A549 (cell line): ENCODE measurements around the gene DNM3. TPM values are rescaled to one million over a fixed set of nuclear protein-coding genes. Genes with fewer than 3 reads are reported as not detected.

Experiments used
- ATAC-seq, 2 experiments: fragments of 200-7000 bp in 1 of 2; fragments of >200 bp in 1 of 2; cut with Nextera tagmentation in 1 of 2; cut with Tn5 transposase in 1 of 2; 3 replicates each; pipeline versions ENCODE4 v1.8.0 to v1.9.1; 2018 to 2020; ENCODE audit warnings: mild to moderate bottlenecking in 1 of 2, moderate library complexity in 1 of 2
- CTCF ChIA-PET: fragments of 300-600 bp; sonication (Branson Sonifier 250); formaldehyde crosslinking; extraction: SDS; loops from one replicate; lab custom pipeline; 2021; ENCODE audit warnings: antibody characterized with exemption, inconsistent platforms; lab: Yijun Ruan, JAX
- POLR2A ChIA-PET: fragments of 350-600 bp; formaldehyde crosslinking; extraction: SDS; loops from one replicate; lab custom pipeline; 2021; ENCODE audit warnings: antibody characterized with exemption, inconsistent platforms; lab: Yijun Ruan, JAX
- DNase-seq, 2 experiments: peaks; one replicate each; pipeline versions ENCODE4 v3.0.0 to v3.0.0-alpha.2; 2011 to 2016; ENCODE audit warnings: low read depth in 1 of 2, low spot score in 1 of 2
- FAIRE-seq: peaks from 2 replicates; lab custom pipeline; 2011; peaks lifted over from hg19 to GRCh38; lab: Jason Lieb, UNC
- H3K27ac ChIP-seq, 2 experiments: fragments of >200 bp; sonication (Bioruptor Twin); formaldehyde crosslinking; 3 replicates each; pipeline ENCODE4 v1.5.1; 2016 to 2017
- H3K4me1 ChIP-seq: fragments of >200 bp; sonication (Bioruptor Twin); formaldehyde crosslinking; 3 replicates; pipeline ENCODE4 v1.6.1; 2016
- H3K4me2 ChIP-seq: fragments of >200 bp; sonication (Bioruptor Twin); formaldehyde crosslinking; 3 replicates; pipeline ENCODE4 v1.6.1; 2016
- H3K4me3 ChIP-seq: fragments of >200 bp; sonication (Bioruptor Twin); formaldehyde crosslinking; 3 replicates; pipeline ENCODE4 v1.5.1; 2016
- H3K9me3 ChIP-seq: fragments of >200 bp; sonication (Bioruptor Twin); formaldehyde crosslinking; 3 replicates; pipeline ENCODE4 v1.6.1; 2016
- CBX2 ChIP-seq: fragments of 200-600 bp; sonication (generic); IDR thresholded peaks from 2 replicates; pipeline ENCODE4 v1.6.1; 2016; ENCODE audit warnings: low read depth, mild to moderate bottlenecking, borderline replicate concordance
- CHD4 ChIP-seq: fragments of 200-600 bp; sonication (generic); IDR thresholded peaks from 2 replicates; pipeline ENCODE4 v1.6.1; 2016; ENCODE audit warnings: antibody characterized with exemption, mild to moderate bottlenecking, borderline replicate concordance
- EHF ChIP-seq: fragments of 250-450 bp; sonication (Bioruptor Pico); IDR thresholded peaks from 2 replicates; pipeline ENCODE4 v1.5.0; 2020; ENCODE audit warnings: mild to moderate bottlenecking
- EHMT2 ChIP-seq: fragments of 200-600 bp; sonication (generic); IDR thresholded peaks from 2 replicates; pipeline ENCODE4 v1.6.1; 2016; ENCODE audit warnings: antibody characterized with exemption, low read depth, mild to moderate bottlenecking, moderate library complexity
- ELK1 ChIP-seq: fragments of 150-350 bp; IDR thresholded peaks from 2 replicates; pipeline ENCODE4 v1.6.1; 2014; ENCODE audit warnings: low read depth, mild to moderate bottlenecking, low read length
- FOSL2 ChIP-seq, 2 experiments: fragments of 450-650 bp in 1 of 2; fragments of >200 bp in 1 of 2; sonication (Bioruptor Twin) in 1 of 2; formaldehyde crosslinking; IDR thresholded peaks; 2 replicates each; pipeline versions ENCODE4 v1.5.0 to v1.6.1; 2016 to 2020; ENCODE audit warnings: mild to moderate bottlenecking in 1 of 2, moderate library complexity in 1 of 2
- HOXA7 ChIP-seq: fragments of 250-450 bp; sonication (Bioruptor Pico); IDR thresholded peaks from 2 replicates; pipeline ENCODE4 v1.5.0; 2020; ENCODE audit warnings: mild to moderate bottlenecking, moderate library complexity
- KDM5A ChIP-seq: fragments of 200-600 bp; sonication (generic); IDR thresholded peaks from 2 replicates; pipeline ENCODE4 v1.6.1; 2016; ENCODE audit warnings: antibody characterized with exemption, mild to moderate bottlenecking
- NPAS2 ChIP-seq: fragments of 250-450 bp; sonication (Bioruptor Pico); IDR thresholded peaks from 2 replicates; pipeline ENCODE4 v1.8.0; 2022; ENCODE audit warnings: mild to moderate bottlenecking, moderate library complexity, borderline replicate concordance
- PBX3 ChIP-seq: IDR thresholded peaks from 2 replicates; pipeline ENCODE4 v1.6.1; 2012
- RARB ChIP-seq: fragments of 250-450 bp; sonication (Bioruptor Pico); IDR thresholded peaks from 2 replicates; pipeline ENCODE4 v1.8.0; 2021; ENCODE audit warnings: mild to moderate bottlenecking, moderate library complexity
- RNF2 ChIP-seq: fragments of 200-600 bp; sonication (generic); IDR thresholded peaks from 2 replicates; pipeline ENCODE4 v1.6.1; 2016; ENCODE audit warnings: low read depth, mild to moderate bottlenecking, antibody characterized with exemption, moderate library complexity, borderline replicate concordance
- ZNF302 ChIP-seq: fragments of 250-450 bp; sonication (Bioruptor Pico); IDR thresholded peaks from 2 replicates; pipeline ENCODE4 v1.9.0; 2021; ENCODE audit warnings: inconsistent platforms, mild to moderate bottlenecking, moderate library complexity
- WGBS: methylation state at CpG from one replicate; pipeline ENCODE4 v1.1.6; 2017; ENCODE audit errors: missing lambda C conversion rate; 5-methylcytosine and 5-hydroxymethylcytosine counted together
- polyA plus RNA-seq, 4 experiments: library from polyadenylated mRNA; depleted of rRNA in 3 of 4; stranded (reverse); fragments of >200 nt; fragmentation: RNase III in 1 of 4; extraction: RNeasy Plus Mini Kit Qiagen cat#74134 plus additional on column Dnase treatment in 1 of 4; gene quantifications; 2 replicates in 3 of 4; 3 replicates in 1 of 4; pipeline ENCODE4 v1.2.3, GENCODE V29; 2011 to 2017
- TF ChIP-seq, protein P1 (sequence below): fragments of >200 bp; sonication (Bioruptor Twin); formaldehyde crosslinking; IDR thresholded peaks from 3 replicates; pipeline ENCODE4 v1.6.1; 2016
- TF ChIP-seq, protein P2 (sequence below): fragments of 250-450 bp; sonication (Bioruptor Pico); IDR thresholded peaks from 2 replicates; pipeline ENCODE4 v1.5.0; 2021; ENCODE audit warnings: mild to moderate bottlenecking, moderate library complexity, borderline replicate concordance

Gene DNM3
- polyA plus RNA-seq, 2 of the 4 experiments (the other 2 are of a cell fraction): 0.57 to 1.5 TPM

- TF ChIP-seq NPAS2 (CRISPR knock-in tag) (no peak), KDM5A (no peak), EHMT2 (no peak)
- no peak for FAIRE-seq
- Histone ChIP-seq H3K4me2 (no peak overlapping the region), H3K9me3 (no peaks in the 10 kb centered on the region), H3K4me3 (no peak overlapping the region), H3K4me1 (peaks cover 12% of the 10 kb centered on the region), H3K27ac (peak overlapping the region in 1 of 2 experiments; percentile 33; a peak in 1 of 6 replicates)
- ATAC-seq: no peak
- ChIA-PET CTCF (interaction anchor here (0.8 kb wide), 1 partner anchor 350 kb away, joined by 3 read pairs; no protein-coding TSS in a partner anchor), POLR2A (interaction anchor here (0.6 kb wide), 1 partner anchor 21 kb away, joined by 4 read pairs; no protein-coding TSS in a partner anchor)
- 91% methylated on average over 9 of the region's 9 CpGs for WGBS
- DNase-seq: no peak
These were observed 549.6 kb downstream of the DNM3 start for GRCh38 chr1:172390683-172391551.

GRCh38 chr1:172391976-172392375 is 550.7 kb downstream of the DNM3 start:
- ChIA-PET CTCF (interaction anchor here (0.7 kb wide), 1 partner anchor 317 kb away, joined by 5 read pairs; no protein-coding TSS in a partner anchor), POLR2A (no interaction called here)
- no peak overlapping the region for H3K27ac ChIP-seq
- no peak for TF ChIP-seq ELK1
- no peak for TF ChIP-seq CBX2
- TF ChIP-seq, protein P1, sequence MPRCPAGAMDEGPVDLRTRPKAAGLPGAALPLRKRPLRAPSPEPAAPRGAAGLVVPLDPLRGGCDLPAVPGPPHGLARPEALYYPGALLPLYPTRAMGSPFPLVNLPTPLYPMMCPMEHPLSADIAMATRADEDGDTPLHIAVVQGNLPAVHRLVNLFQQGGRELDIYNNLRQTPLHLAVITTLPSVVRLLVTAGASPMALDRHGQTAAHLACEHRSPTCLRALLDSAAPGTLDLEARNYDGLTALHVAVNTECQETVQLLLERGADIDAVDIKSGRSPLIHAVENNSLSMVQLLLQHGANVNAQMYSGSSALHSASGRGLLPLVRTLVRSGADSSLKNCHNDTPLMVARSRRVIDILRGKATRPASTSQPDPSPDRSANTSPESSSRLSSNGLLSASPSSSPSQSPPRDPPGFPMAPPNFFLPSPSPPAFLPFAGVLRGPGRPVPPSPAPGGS: no peak
- TF ChIP-seq ZNF302: no peak
- TF ChIP-seq CHD4: no peak
- no peak for TF ChIP-seq EHF (CRISPR knock-in tag)
- no peak for TF ChIP-seq FOSL2 (IDR thresholded peaks at IDR 0.05)
- no peak for TF ChIP-seq FOSL2 (CRISPR knock-in tag; IDR thresholded peaks at IDR 0.05)
- TF ChIP-seq RARB (CRISPR knock-in tag): no peak
- TF ChIP-seq PBX3: no peak
- no peak for TF ChIP-seq HOXA7 (CRISPR knock-in tag)
- no peak for TF ChIP-seq RNF2
- TF ChIP-seq, protein P2, sequence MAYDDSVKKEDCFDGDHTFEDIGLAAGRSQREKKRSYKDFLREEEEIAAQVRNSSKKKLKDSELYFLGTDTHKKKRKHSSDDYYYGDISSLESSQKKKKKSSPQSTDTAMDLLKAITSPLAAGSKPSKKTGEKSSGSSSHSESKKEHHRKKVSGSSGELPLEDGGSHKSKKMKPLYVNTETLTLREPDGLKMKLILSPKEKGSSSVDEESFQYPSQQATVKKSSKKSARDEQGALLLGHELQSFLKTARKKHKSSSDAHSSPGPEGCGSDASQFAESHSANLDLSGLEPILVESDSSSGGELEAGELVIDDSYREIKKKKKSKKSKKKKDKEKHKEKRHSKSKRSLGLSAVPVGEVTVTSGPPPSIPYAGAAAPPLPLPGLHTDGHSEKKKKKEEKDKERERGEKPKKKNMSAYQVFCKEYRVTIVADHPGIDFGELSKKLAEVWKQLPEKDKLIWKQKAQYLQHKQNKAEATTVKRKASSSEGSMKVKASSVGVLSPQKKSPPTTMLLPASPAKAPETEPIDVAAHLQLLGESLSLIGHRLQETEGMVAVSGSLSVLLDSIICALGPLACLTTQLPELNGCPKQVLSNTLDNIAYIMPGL (CRISPR knock-in tag): no peak
- peaks cover 12% of the 10 kb centered on the region for H3K4me1 ChIP-seq
- no peaks in the 10 kb centered on the region for H3K9me3 ChIP-seq
- DNase-seq (no peak), FAIRE-seq (no peak), ATAC-seq (no peak)
- WGBS: 92% methylated on average over 1 of the region's 1 CpG
- no peak overlapping the region for H3K4me2 ChIP-seq
- H3K4me3 ChIP-seq: no peak overlapping the region
